H1 (cell line): ENCODE results near the gene ACTL8. TPM values are rescaled to one million over a fixed set of nuclear protein-coding genes. Genes with fewer than 3 reads are reported as not detected.

Experiments used
- E2F6 ChIP-seq: IDR thresholded peaks from 2 replicates; pipeline ENCODE4 v1.6.1; 2012; ENCODE audit warnings: inconsistent platforms
- JUND ChIP-seq: IDR thresholded peaks from 2 replicates; pipeline ENCODE4 v1.6.1; 2011; ENCODE audit warnings: mild to moderate bottlenecking, improper control_type of control experiment, low read length
- MAFK ChIP-seq: IDR thresholded peaks from 2 replicates; pipeline ENCODE4 v1.6.1; 2012; ENCODE audit warnings: low read depth, mild to moderate bottlenecking, improper control_type of control experiment, low read length
- RBBP5 ChIP-seq: IDR thresholded peaks from 2 replicates; pipeline ENCODE4 v1.7.1; 2012; ENCODE audit warnings: low read depth, mild to moderate bottlenecking, inconsistent platforms, low read length, moderate library complexity, borderline replicate concordance
- SIX5 ChIP-seq: IDR thresholded peaks from 2 replicates; pipeline ENCODE4 v1.6.1; 2011; ENCODE audit warnings: mild to moderate bottlenecking, low read depth, low read length
- USF2 ChIP-seq: IDR thresholded peaks from 2 replicates; pipeline ENCODE4 v1.6.1; 2011; ENCODE audit warnings: low read length, improper control_type of control experiment
- polyA plus RNA-seq, 7 experiments: library from polyadenylated mRNA; depleted of rRNA in 3 of 7; stranded (reverse) in 5 of 7; unstranded in 2 of 7; fragments of >200 nt in 5 of 7; fragments of 200-250 nt in 2 of 7; gene quantifications; 1 replicate in 5 of 7; 2 replicates in 1 of 7; 4 replicates in 1 of 7; pipeline versions ENCODE4 v1.2.1 to v1.2.3, GENCODE V29; 2011 to 2013; ENCODE audit warnings: missing spikeins in 2 of 7, mixed read lengths in 2 of 7
- total RNA-seq: library from RNA; stranded (reverse); fragmentation: NEBNext Ultra II Directional; extraction: Animal tissue kit (Norgen Biotek cat#: 25700); gene quantifications from 2 replicates; pipeline ENCODE4 v1.2.1, GENCODE V29; 2021

Gene ACTL8
- total and polyA plus RNA-seq, 2 of the 8 experiments (the other 6 are each of a cell fraction or from before 2014, with no cell fraction given) = 0.33 to 0.47 TPM

- TF ChIP-seq USF2 (no peak), JUND (no peak), E2F6 (no peak), SIX5 (no peak), RBBP5 (no peak), MAFK (no peak)
Observed at GRCh38 chr1:17777818-17778217, 22.7 kb downstream of the ACTL8 start (continued).
